Suprapubic skin (tissue), 4 donors: Measurements from ENCODE around the gene BAZ2B. TPM values are rescaled to one million over a fixed set of nuclear protein-coding genes. Genes with fewer than 3 reads are reported as not detected.

ENCODE experiments used
- DNase-seq, 2 donors: peaks; one replicate each; pipeline ENCODE4 v3.0.0-alpha.2; 2019; ENCODE audit warnings: low spot score in 2 of 2
- H3K27ac ChIP-seq: fragments of 200-600 bp; sonication (generic); one replicate; pipeline ENCODE4 v1.5.1; 2019
- H3K27me3 ChIP-seq: fragments of 200-600 bp; sonication (generic); one replicate; pipeline ENCODE4 v1.5.1; 2019
- H3K36me3 ChIP-seq: fragments of 200-600 bp; sonication (generic); one replicate; pipeline ENCODE4 v1.5.1; 2019
- H3K4me1 ChIP-seq: fragments of 200-600 bp; sonication (generic); one replicate; pipeline ENCODE4 v1.5.1; 2019
- H3K4me3 ChIP-seq: fragments of 200-600 bp; sonication (generic); one replicate; pipeline ENCODE4 v1.5.1; 2019; ENCODE audit warnings: mild to moderate bottlenecking
- H3K9me3 ChIP-seq: fragments of 200-600 bp; sonication (generic); one replicate; pipeline ENCODE4 v1.5.1; 2019
- EP300 ChIP-seq: sonication (generic); formaldehyde crosslinking; IDR thresholded peaks from one replicate; pipeline ENCODE4 v1.6.1; 2017; ENCODE audit warnings: antibody characterized with exemption
- POLR2A ChIP-seq, 2 donors: fragments of 450-650 bp; IDR thresholded peaks; one replicate each; pipeline ENCODE4 v1.6.1; 2017; ENCODE audit warnings: antibody characterized with exemption in 2 of 2, mild to moderate bottlenecking in 2 of 2, moderate library complexity in 2 of 2
- POLR2AphosphoS5 ChIP-seq, 3 donors: sonication (generic); formaldehyde crosslinking; IDR thresholded peaks; one replicate each; pipeline ENCODE4 v1.6.1; 2017; ENCODE audit warnings: antibody characterized with exemption in 3 of 3
- WGBS: methylation state at CpG from one replicate; pipeline ENCODE4 v1.1.5; 2018; 5-methylcytosine and 5-hydroxymethylcytosine counted together
- total RNA-seq, 4 donors: library from RNA; depleted of rRNA; stranded (reverse); fragments of >200 nt; gene quantifications; one replicate each; pipeline ENCODE4 v1.1.0, GENCODE V29; 2016
- TF ChIP-seq, protein P1 (sequence below), 2 donors: fragments of 200-600 bp in 1 of 2; fragments of 450-650 bp in 1 of 2; sonication (generic) in 1 of 2; IDR thresholded peaks; one replicate each; pipeline ENCODE4 v1.5.1; 2016 to 2019; ENCODE audit warnings: antibody characterized with exemption in 2 of 2, mild to moderate bottlenecking in 1 of 2, moderate library complexity in 1 of 2

The BAZ2B gene
- total RNA-seq, 4 donors from 2014 or later, result 61.7 to 185 (median 80.8) TPM

DNA sequence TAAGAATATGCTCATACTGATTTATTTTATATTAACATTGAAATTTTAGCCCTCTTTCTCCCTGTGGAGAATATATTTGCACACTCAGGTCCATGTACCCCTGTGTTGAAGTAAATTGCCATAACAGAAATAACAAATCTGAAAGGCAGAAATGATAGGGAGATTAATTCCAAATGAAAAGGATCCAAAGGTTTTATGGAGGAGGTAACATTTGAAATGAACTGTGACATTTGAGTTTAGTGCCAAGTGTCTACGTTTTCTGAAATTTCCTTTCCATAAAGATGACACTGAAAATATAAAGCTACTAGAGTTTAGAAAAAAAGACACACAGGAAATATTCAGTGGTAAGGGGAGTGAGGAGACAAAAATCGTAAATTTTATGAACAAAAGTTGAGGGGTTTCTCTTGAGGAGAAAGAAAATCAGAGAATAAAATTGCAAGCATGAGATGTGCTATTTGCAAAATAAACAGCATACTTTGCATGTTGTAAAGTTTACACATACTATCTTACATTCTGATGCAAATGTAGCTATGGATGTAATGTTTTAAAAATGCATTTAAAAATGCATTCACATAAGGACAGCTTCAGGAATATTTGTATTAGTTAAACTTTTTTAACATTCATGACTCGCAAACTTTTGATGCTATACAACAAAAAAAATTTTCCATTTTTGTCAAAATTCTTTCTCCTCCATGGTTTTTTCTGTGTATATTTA lies 69.5 kb downstream of the BAZ2B start:
- Histone ChIP-seq H3K27me3 (no peaks in the 10 kb centered on the region), H3K36me3 (peaks cover 6% of the 10 kb centered on the region), H3K4me3 (no peak overlapping the region), H3K9me3 (peaks cover 7% of the 10 kb centered on the region), H3K27ac (no peak overlapping the region), H3K4me1 (no peaks in the 10 kb centered on the region)
- TF ChIP-seq POLR2AphosphoS5 (IDR thresholded peaks at IDR 0.05), result no peak
- TF ChIP-seq POLR2A (IDR thresholded peaks at IDR 0.05), result no peak
- no peak for TF ChIP-seq EP300
- TF ChIP-seq, protein P1, sequence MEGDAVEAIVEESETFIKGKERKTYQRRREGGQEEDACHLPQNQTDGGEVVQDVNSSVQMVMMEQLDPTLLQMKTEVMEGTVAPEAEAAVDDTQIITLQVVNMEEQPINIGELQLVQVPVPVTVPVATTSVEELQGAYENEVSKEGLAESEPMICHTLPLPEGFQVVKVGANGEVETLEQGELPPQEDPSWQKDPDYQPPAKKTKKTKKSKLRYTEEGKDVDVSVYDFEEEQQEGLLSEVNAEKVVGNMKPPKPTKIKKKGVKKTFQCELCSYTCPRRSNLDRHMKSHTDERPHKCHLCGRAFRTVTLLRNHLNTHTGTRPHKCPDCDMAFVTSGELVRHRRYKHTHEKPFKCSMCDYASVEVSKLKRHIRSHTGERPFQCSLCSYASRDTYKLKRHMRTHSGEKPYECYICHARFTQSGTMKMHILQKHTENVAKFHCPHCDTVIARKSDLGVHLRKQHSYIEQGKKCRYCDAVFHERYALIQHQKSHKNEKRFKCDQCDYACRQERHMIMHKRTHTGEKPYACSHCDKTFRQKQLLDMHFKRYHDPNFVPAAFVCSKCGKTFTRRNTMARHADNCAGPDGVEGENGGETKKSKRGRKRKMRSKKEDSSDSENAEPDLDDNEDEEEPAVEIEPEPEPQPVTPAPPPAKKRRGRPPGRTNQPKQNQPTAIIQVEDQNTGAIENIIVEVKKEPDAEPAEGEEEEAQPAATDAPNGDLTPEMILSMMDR (IDR thresholded peaks at IDR 0.05), result no peak
- DNase-seq, result no peak
- WGBS, result 86% methylated on average over 3 of the region's 3 CpGs

DNA sequence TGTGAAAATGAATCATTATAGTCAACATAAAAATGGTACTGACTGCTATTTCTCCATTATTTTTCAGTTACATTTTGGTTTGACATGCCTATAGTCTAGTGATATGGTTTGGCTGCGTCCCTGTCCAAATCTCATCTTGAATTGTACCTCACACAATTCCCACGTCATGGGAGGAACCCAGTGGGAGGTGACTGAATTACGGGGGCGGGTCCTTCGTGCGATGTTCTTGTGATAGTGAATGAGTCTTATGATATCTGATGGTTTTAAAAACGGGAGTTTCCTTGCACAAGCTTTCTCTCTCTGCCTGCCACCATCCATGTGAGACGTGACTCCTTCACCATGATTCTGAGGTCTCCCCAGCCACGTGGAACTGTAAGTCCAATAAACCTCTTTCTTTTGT lies 70.3 kb downstream of the BAZ2B start:
- H3K4me1 ChIP-seq, result no peaks in the 10 kb centered on the region
- no peak overlapping the region for H3K27ac ChIP-seq
- TF ChIP-seq, protein P1 (IDR thresholded peaks at IDR 0.05), result no peak
- peaks cover 10% of the 10 kb centered on the region for H3K9me3 ChIP-seq
- no peak for DNase-seq
- H3K4me3 ChIP-seq, result no peak overlapping the region
- peaks cover 14% of the 10 kb centered on the region for H3K36me3 ChIP-seq
- WGBS, result 91% methylated on average over 9 of the region's 9 CpGs
- H3K27me3 ChIP-seq, result no peaks in the 10 kb centered on the region

DNA sequence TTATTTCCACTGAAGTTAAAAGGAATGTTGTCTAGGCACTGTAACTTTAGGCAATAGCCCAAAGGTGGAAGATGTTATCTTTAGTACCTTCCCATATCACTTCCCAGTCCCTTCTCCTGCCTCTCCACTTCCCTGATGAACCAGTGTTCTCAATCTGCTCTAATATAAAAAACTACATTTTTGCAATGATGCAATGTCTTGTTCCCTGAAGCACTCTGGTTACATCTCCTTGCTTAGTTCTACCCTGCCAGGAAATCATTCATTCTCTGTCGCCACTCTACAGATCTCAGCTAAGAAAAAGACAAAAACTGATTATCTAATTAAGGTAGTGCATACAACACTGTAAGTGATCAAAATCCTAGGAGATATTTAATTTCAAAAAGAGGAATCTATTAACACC lies 71.3 kb downstream of the BAZ2B start:
- 59% methylated on average over 1 of the region's 1 CpG for WGBS
- no peak overlapping the region for H3K4me3 ChIP-seq
- H3K36me3 ChIP-seq, result peaks cover 14% of the 10 kb centered on the region
- no peaks in the 10 kb centered on the region for H3K27me3 ChIP-seq
- H3K27ac ChIP-seq, result no peak overlapping the region
- TF ChIP-seq POLR2A (IDR thresholded peaks at IDR 0.05) (no peak), EP300 (no peak), POLR2AphosphoS5 (IDR thresholded peaks at IDR 0.05) (no peak)
- TF ChIP-seq, protein P1 (IDR thresholded peaks at IDR 0.05), result no peak
- peaks cover 10% of the 10 kb centered on the region for H3K9me3 ChIP-seq
- H3K4me1 ChIP-seq, result no peaks in the 10 kb centered on the region
- no peak for DNase-seq

DNA sequence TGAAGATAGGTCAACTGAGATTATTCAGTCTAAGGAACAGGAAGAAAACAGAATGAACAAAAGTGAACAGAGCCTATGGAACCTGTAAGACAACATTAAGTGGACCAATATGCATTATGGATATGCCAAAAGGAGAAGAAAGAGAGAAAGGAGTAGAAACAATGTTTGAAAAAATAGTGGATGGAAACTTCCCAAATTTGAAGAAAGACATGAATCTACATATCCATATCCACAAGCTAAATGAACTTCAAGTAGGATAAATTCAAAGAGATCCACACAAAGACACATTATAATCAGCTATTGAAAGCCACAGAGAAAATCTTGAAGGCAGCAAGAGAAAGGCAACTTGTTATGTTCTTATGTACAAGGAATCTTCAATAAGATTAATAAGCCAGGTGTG lies 74.2 kb downstream of the BAZ2B start:
- no peak for DNase-seq
- H3K4me3 ChIP-seq, result no peak overlapping the region
- no peak for TF ChIP-seq EP300
- no peak for TF ChIP-seq POLR2A (IDR thresholded peaks at IDR 0.05)
- no peak for TF ChIP-seq POLR2AphosphoS5 (IDR thresholded peaks at IDR 0.05)
- TF ChIP-seq, protein P1 (IDR thresholded peaks at IDR 0.05), result no peak
- peaks cover 14% of the 10 kb centered on the region for H3K36me3 ChIP-seq
- no peaks in the 10 kb centered on the region for H3K27me3 ChIP-seq
- no peaks in the 10 kb centered on the region for H3K4me1 ChIP-seq
- H3K9me3 ChIP-seq, result peaks cover 10% of the 10 kb centered on the region
- H3K27ac ChIP-seq, result no peak overlapping the region

DNA sequence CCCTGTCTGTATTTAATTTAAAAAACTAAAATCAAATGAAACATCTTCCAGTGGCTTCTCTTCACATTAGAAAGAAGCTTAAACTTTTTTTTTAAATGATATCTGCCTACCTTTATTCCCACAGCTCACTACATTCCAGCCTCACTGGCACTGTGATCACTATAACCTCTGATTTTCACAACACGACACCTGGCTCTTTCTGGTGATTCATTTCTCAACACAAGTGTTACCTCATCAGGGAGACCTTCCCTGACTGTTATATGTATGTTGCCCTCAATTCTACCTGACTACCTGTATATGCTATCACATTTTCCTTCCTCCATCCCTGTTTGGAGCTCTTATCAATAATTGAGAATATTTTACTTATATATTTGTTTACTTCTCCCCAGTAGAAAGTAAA lies 76.6 kb downstream of the BAZ2B start:
- no peaks in the 10 kb centered on the region for H3K4me1 ChIP-seq
- H3K36me3 ChIP-seq, result peaks cover 14% of the 10 kb centered on the region
- peaks cover 10% of the 10 kb centered on the region for H3K9me3 ChIP-seq
- DNase-seq, result no peak
- H3K4me3 ChIP-seq, result no peak overlapping the region
- no peak overlapping the region for H3K27ac ChIP-seq
- 78% methylated on average over 1 of the region's 1 CpG for WGBS
- no peaks in the 10 kb centered on the region for H3K27me3 ChIP-seq
- no peak for TF ChIP-seq EP300
- TF ChIP-seq POLR2A (IDR thresholded peaks at IDR 0.05), result no peak
- TF ChIP-seq, protein P1 (IDR thresholded peaks at IDR 0.05), result no peak
- TF ChIP-seq POLR2AphosphoS5 (IDR thresholded peaks at IDR 0.05), result no peak
